MCF 10A (cell line): Measurements from ENCODE around the gene TTLL1. TPM values are rescaled to one million over a fixed set of nuclear protein-coding genes. Genes with fewer than 3 reads are reported as not detected.
A peak's percentile ranks its signal among the peaks of the same experiment; 100 is the strongest.

Source experiments
- BruUV-seq: library from RNA; stranded (reverse); fragments of 400-500 nt; replicated peaks from 2 replicates; lab custom pipeline; 2021; lab: Mats Ljungman, UMichigan
- CTCF ChIA-PET: fragments of 300-600 bp; sonication (Branson Sonifier 250); formaldehyde crosslinking; extraction: SDS; loops from one replicate; lab custom pipeline; 2021; ENCODE audit warnings: antibody characterized with exemption, inconsistent platforms; lab: Yijun Ruan, JAX
- POLR2A ChIA-PET: fragments of 300-600, 350-650 bp; sonication (Branson Sonifier 250); formaldehyde crosslinking; extraction: SDS; loops from one replicate; lab custom pipeline; 2020; ENCODE audit warnings: antibody characterized with exemption, inconsistent platforms; lab: Yijun Ruan, JAX
- DNase-seq: peaks from one replicate; pipeline ENCODE4 v3.0.0-alpha.2; 2018; ENCODE audit not compliant: unreplicated experiment
- H3K27ac Mint-ChIP-seq: one replicate; pipeline ENCODE4 v1.8.0; 2022; ENCODE audit warnings: mild to moderate bottlenecking, low read depth, mixed read lengths; ENCODE audit not compliant: unreplicated experiment
- H3K27me3 Mint-ChIP-seq: one replicate; pipeline ENCODE4 v1.8.0; 2022; ENCODE audit warnings: mixed read lengths; ENCODE audit not compliant: insufficient read depth, unreplicated experiment
- H3K36me3 Mint-ChIP-seq: one replicate; pipeline ENCODE4 v1.8.0; 2022; ENCODE audit warnings: mild to moderate bottlenecking, moderate library complexity, mixed read lengths; ENCODE audit not compliant: insufficient read depth, unreplicated experiment
- H3K4me1 Mint-ChIP-seq: one replicate; pipeline ENCODE4 v1.8.0; 2022; ENCODE audit warnings: mixed read lengths; ENCODE audit not compliant: insufficient read depth, unreplicated experiment
- H3K4me3 Mint-ChIP-seq: one replicate; pipeline ENCODE4 v1.8.0; 2022; ENCODE audit warnings: mild to moderate bottlenecking, moderate library complexity, mixed read lengths; ENCODE audit not compliant: unreplicated experiment
- H3K9me3 Mint-ChIP-seq: one replicate; pipeline ENCODE4 v1.8.0; 2022; ENCODE audit warnings: mixed read lengths; ENCODE audit not compliant: unreplicated experiment
- CTCF ChIP-seq: fragments of 200-600 bp; IDR thresholded peaks from one replicate; pipeline ENCODE4 v1.8.0; 2022; ENCODE audit warnings: antibody characterized with exemption, mild to moderate bottlenecking; ENCODE audit not compliant: unreplicated experiment
- intact Hi-C: fragments of 100-400 bp; cut with micrococcal nuclease; formaldehyde crosslinking; loops from 2 replicates; pipeline ENCODE4 v1.14.1; 2022
- total RNA-seq: library from RNA; stranded (reverse); gene quantifications from 2 replicates; pipeline ENCODE4 v1.2.3, GENCODE V29; 2022

TTLL1 gene
- total RNA-seq, 1 experiment from 2014 or later, result 3.3 TPM

DNA sequence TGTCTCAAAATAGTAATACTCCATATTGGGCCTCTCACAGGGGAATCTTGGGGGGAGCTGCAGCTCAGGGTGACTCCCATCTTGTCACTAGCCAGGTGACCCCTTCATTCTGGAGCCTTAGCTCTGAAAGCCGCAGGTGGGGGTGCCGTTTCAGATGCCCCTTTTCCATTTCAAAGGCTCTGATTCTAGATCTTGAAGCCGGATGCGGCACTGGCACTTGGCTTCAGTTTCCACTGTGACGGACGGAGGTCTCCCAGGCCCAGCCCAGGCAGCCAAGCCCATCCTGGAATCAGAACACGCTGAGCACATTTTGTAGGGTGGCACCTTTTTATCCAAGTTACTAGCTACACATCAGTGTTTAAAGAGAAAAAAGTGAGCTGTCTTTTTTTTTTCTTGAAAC lies 27.7 kb upstream of the TTLL1 start:
- Mint-ChIP-seq H3K4me1 (no peaks in the 10 kb centered on the region), H3K27ac (no peak overlapping the region), H3K9me3 (no peaks in the 10 kb centered on the region), H3K4me3 (no peak overlapping the region), H3K27me3 (no peaks in the 10 kb centered on the region), H3K36me3 (peaks cover 12% of the 10 kb centered on the region)
- no peak for TF ChIP-seq CTCF
- ChIA-PET CTCF (interaction anchor here (0.6 to 0.8 kb wide), 3 partner anchors 16 to 243 kb away, joined by 3 to 4 read pairs (median 4); no protein-coding TSS in a partner anchor), POLR2A (interaction anchor here (1.3 kb wide), 1 partner anchor 11 kb away, joined by 8 read pairs; no protein-coding TSS in a partner anchor)
- no TSS peak for BruUV-seq
- intact Hi-C loops, result no loop called here
- DNase-seq, result no peak

- Mint-ChIP-seq H3K4me3 (no peak overlapping the region), H3K27ac (no peak overlapping the region)
- POLR2A ChIA-PET, result no interaction called here
Observed at GRCh38 chr22:43114958-43115357, 25.8 kb upstream of the TTLL1 start.

GRCh38 chr22:43113526-43114251 lies 24.5 kb upstream of the TTLL1 start:
- intact Hi-C loops, result loop anchor here (5.0 kb wide), 1 partner anchor 39 kb away; the partner anchor contains the start of gene TSPO
- Mint-ChIP-seq H3K27me3 (no peaks in the 10 kb centered on the region), H3K4me1 (no peaks in the 10 kb centered on the region), H3K4me3 (no peak overlapping the region), H3K9me3 (no peaks in the 10 kb centered on the region), H3K36me3 (peaks cover 12% of the 10 kb centered on the region), H3K27ac (no peak overlapping the region)
- ChIA-PET CTCF (interaction anchor here (0.7 to 0.9 kb wide), 3 partner anchors 20 to 401 kb away, joined by 3 read pairs; no protein-coding TSS in a partner anchor), POLR2A (interaction anchor here (0.6 kb wide), 1 partner anchor 1070 kb away, joined by 4 read pairs; no protein-coding TSS in a partner anchor)
- BruUV-seq, result no TSS peak
- no peak for DNase-seq
- no peak for TF ChIP-seq CTCF

More at GRCh38 chr22:43114958-43115357, 25.8 kb upstream of the TTLL1 start:
- BruUV-seq, result no TSS peak
- no peak for TF ChIP-seq CTCF
- Mint-ChIP-seq H3K27me3 (no peaks in the 10 kb centered on the region), H3K9me3 (no peaks in the 10 kb centered on the region), H3K4me1 (no peaks in the 10 kb centered on the region), H3K36me3 (peaks cover 12% of the 10 kb centered on the region)
- DNase-seq, result no peak
- CTCF ChIA-PET, result no interaction called here
- intact Hi-C loops, result loop anchor here (5.0 kb wide), 1 partner anchor 37 kb away; the partner anchor contains the start of gene TSPO

DNA sequence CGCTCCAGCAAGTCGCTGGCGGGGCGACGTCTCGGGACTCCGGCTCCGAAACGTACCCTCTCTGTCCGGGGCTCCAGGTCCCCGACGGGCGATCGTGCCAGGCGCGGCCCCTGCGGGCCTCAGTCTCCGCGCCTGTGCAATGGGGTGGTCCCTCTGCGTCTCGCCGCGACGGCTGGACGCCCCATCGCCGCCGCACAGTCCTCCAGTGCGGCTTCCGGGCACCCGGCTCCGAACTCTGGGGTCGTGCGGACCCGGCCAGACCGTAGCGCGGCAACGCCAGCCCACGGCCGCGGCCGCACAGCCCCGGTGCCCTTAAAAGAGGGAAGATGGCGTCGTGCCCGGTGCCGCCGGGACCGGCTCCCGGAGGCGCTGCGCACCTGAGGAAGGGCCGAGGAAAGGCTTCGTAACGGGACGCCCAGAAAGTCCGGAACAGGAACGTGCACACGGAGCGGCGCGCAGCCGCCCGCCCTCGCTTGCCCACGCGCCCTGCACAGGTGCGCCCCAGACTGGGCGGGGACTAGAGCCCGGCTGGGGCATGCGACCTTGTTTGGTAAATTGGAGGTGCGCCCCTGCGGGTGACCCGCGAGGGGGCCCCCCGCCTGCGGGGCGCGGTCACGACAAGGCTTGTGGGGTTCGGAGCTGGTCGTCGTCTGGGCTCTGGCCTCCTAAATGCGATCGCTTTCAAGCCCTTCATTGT lies 21.9 kb upstream of the TTLL1 start:
- no peak for TF ChIP-seq CTCF
- Mint-ChIP-seq H3K36me3 (no peaks in the 10 kb centered on the region), H3K27ac (no peak overlapping the region), H3K4me1 (no peaks in the 10 kb centered on the region), H3K9me3 (no peaks in the 10 kb centered on the region), H3K27me3 (no peaks in the 10 kb centered on the region), H3K4me3 (peak overlapping the region; percentile 69)
- no TSS peak for BruUV-seq
- DNase-seq, result peak; percentile 50
- POLR2A ChIA-PET, result interaction anchor here (0.7 to 0.8 kb wide), 2 partner anchors 13 to 315 kb away, joined by 3 read pairs; no protein-coding TSS in a partner anchor
- CTCF ChIA-PET, result interaction anchor here (0.6 kb wide), 1 partner anchor 10 kb away, joined by 3 read pairs; no protein-coding TSS in a partner anchor
- intact Hi-C loops, result loop anchor here (5.0 kb wide), 1 partner anchor 41 kb away; the partner anchor contains the start of gene TSPO
